ENCODE measurements around the gene PNPLA7.
A peak's percentile ranks its signal among the peaks of the same experiment; 100 is the strongest.
"Not testable (repeated sequence)": the region's sequence is repeated elsewhere in the genome, so short reads cannot be mapped to it uniquely, and the experiment has no call there.

PNPLA7 gene

GRCh38 chr9:137513801-137514570 lies 36.2 kb downstream of the PNPLA7 start:
- DNase-seq (ENCODE audit: low spot score): not testable (repeated sequence)

- DNase-seq (ENCODE audit: low spot score): not testable (repeated sequence)
These were observed 37.1 kb downstream of the PNPLA7 start for GRCh38 chr9:137513136-137513535.

GRCh38 chr9:137511758-137512463 lies 38.3 kb downstream of the PNPLA7 start:
- no peak for DNase-seq (ENCODE audit: low spot score)

GRCh38 chr9:137511126-137511525 lies 39.1 kb downstream of the PNPLA7 start:
- DNase-seq (ENCODE audit: low spot score): not testable (repeated sequence)

GRCh38 chr9:137509198-137509597 lies 41.0 kb downstream of the PNPLA7 start:
- DNase-seq (ENCODE audit: low spot score): no peak

- peak; percentile 92 for DNase-seq (ENCODE audit: low spot score)
These were observed 43.5 kb downstream of the PNPLA7 start for GRCh38 chr9:137506702-137507171.

GRCh38 chr9:137506274-137506673 lies 43.9 kb downstream of the PNPLA7 start:
- DNase-seq (ENCODE audit: low spot score): no peak

GRCh38 chr9:137505421-137506140 lies 44.6 kb downstream of the PNPLA7 start:
- DNase-seq (ENCODE audit: low spot score): no peak

- DNase-seq (ENCODE audit: low spot score): no peak
These were observed 45.8 kb downstream of the PNPLA7 start for GRCh38 chr9:137504432-137504777.

GRCh38 chr9:137502008-137502911 lies 47.9 kb downstream of the PNPLA7 start:
- DNase-seq (ENCODE audit: low spot score): no peak

GRCh38 chr9:137501457-137501856 lies 48.7 kb downstream of the PNPLA7 start:
- no peak for DNase-seq (ENCODE audit: low spot score)

GRCh38 chr9:137500666-137501397 lies 49.4 kb downstream of the PNPLA7 start:
- no peak for DNase-seq (ENCODE audit: low spot score)

GRCh38 chr9:137499858-137500661 lies 50.1 kb downstream of the PNPLA7 start:
- DNase-seq (ENCODE audit: low spot score): no peak

- DNase-seq (ENCODE audit: low spot score): no peak
These were observed 50.8 kb downstream of the PNPLA7 start for GRCh38 chr9:137499416-137499815.

- DNase-seq (ENCODE audit: low spot score): no peak
These were observed 51.5 kb downstream of the PNPLA7 start for GRCh38 chr9:137498720-137499150.

GRCh38 chr9:137497921-137498719 lies 52.1 kb downstream of the PNPLA7 start:
- DNase-seq (ENCODE audit: low spot score): no peak

GRCh38 chr9:137496601-137497375 lies 53.4 kb downstream of the PNPLA7 start:
- no peak for DNase-seq (ENCODE audit: low spot score)

- DNase-seq (ENCODE audit: low spot score): no peak
These were observed 55.5 kb downstream of the PNPLA7 start for GRCh38 chr9:137494550-137495351.

All from AG20443 (cell line).